Natural killer cell treated with Interleukin-12 subunit alpha and Interleukin-12 subunit beta and Interleukin-15 and Interleukin-18, amount 100 ng/mL, for 72 hours (primary cell): ENCODE results near the gene HIF1AN. TPM values are rescaled to one million over a fixed set of nuclear protein-coding genes. Genes with fewer than 3 reads are reported as not detected.

Experiments
- ATAC-seq, 2 donors: fragments of 150-1000 bp; cut with Tn5 transposase in 1 of 2; sonication (Bioruptor Pico), chemical (Tn5 transposase) in 1 of 2; 2 replicates each; pipeline ENCODE4 v1.10.0; 2021
- DNase-seq: peaks from one replicate; pipeline ENCODE4 v3.0.0; 2022; ENCODE audit warnings: low spot score
- H3K27ac Mint-ChIP-seq, 2 donors: 1 replicate in 1 of 2; 2 replicates in 1 of 2; pipeline ENCODE4 v1.8.0; 2022; ENCODE audit warnings: mixed read lengths in 2 of 2, mild to moderate bottlenecking in 1 of 2, moderate library complexity in 1 of 2
- H3K27me3 Mint-ChIP-seq, 2 donors: 1 replicate in 1 of 2; 2 replicates in 1 of 2; pipeline ENCODE4 v1.8.0; 2022; ENCODE audit warnings: mixed read lengths in 2 of 2
- H3K36me3 Mint-ChIP-seq: one replicate; pipeline ENCODE4 v1.8.0; 2022; ENCODE audit warnings: mixed read lengths
- H3K4me1 Mint-ChIP-seq, 2 donors: 1 replicate in 1 of 2; 2 replicates in 1 of 2; pipeline ENCODE4 v1.8.0; 2022; ENCODE audit warnings: low read depth in 2 of 2, mixed read lengths in 2 of 2, mild to moderate bottlenecking in 1 of 2
- H3K4me3 Mint-ChIP-seq: one replicate; pipeline ENCODE4 v1.8.0; 2022; ENCODE audit warnings: mixed read lengths
- H3K9me3 Mint-ChIP-seq: 2 replicates; pipeline ENCODE4 v1.8.0; 2022; ENCODE audit warnings: mixed read lengths
- total RNA-seq, 2 donors: library from RNA; stranded (reverse); gene quantifications; one replicate each; pipeline ENCODE4 v1.2.3, GENCODE V29; 2022

Gene HIF1AN
- total RNA-seq, 2 donors from 2014 or later, result 49.2 to 57.6 TPM

GRCh38 chr10:100586959-100587358 lies 51.2 kb downstream of the HIF1AN start:
- DNase-seq, result no peak
- Mint-ChIP-seq H3K4me1 (no peaks in the 10 kb centered on the region), H3K36me3 (no peaks in the 10 kb centered on the region), H3K27ac (no peak overlapping the region), H3K27me3 (peaks cover 50 to 72% of the 10 kb centered on the region in 2 donors), H3K4me3 (no peak overlapping the region), H3K9me3 (no peaks in the 10 kb centered on the region)
- ATAC-seq, result no peak

DNA sequence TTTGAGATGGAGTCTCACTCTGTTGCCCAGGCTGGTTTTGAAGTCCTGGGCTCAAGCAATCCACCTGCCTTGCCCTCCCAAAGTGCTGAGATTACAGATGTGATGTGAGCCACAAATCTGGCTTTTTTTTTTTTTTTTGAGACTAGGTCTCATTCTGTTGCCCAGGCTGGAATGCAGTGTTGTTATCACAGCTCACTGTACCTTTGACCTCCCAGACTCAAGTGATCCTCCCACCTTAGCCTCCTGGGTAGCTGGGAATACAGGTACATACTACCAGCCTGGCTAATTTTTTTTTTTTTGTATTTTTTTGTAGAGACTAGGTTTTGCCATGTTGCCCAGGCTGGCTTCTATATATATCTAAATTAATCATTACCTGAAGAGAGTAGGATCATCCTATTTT lies 62.4 kb downstream of the HIF1AN start:
- Mint-ChIP-seq H3K9me3 (no peaks in the 10 kb centered on the region), H3K27me3 (peaks cover 7 to 17% of the 10 kb centered on the region in 2 donors), H3K27ac (no peak overlapping the region), H3K4me1 (no peaks in the 10 kb centered on the region), H3K4me3 (no peak overlapping the region), H3K36me3 (no peaks in the 10 kb centered on the region)
- DNase-seq, result no peak
- no peak for ATAC-seq

DNA sequence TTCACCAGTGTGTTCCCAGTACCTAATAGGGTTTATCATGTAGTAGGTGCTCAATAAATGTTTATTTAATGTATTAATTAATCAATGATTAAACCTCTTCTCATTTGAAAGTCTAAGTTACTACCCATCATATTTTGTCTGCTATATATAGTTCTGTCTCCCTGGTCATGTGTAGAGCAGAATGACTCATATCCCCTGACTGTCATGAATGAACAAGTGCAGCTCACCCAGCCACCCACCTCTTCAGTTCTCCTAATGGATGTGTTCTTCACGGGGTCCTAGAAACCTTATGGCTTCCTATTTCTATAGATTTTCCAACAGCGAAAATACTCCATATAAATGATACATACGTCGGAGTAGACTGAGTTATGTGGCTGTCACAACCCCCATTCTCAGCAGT lies 64.5 kb downstream of the HIF1AN start:
- no peaks in the 10 kb centered on the region for H3K4me1 Mint-ChIP-seq
- H3K9me3 Mint-ChIP-seq, result no peaks in the 10 kb centered on the region
- peaks cover 12 to 18% of the 10 kb centered on the region in 2 donors for H3K27me3 Mint-ChIP-seq
- H3K27ac Mint-ChIP-seq, result no peak overlapping the region
- no peak overlapping the region for H3K4me3 Mint-ChIP-seq
- DNase-seq, result no peak
- peaks cover 3% of the 10 kb centered on the region for H3K36me3 Mint-ChIP-seq
- no peak for ATAC-seq

- DNase-seq, result no peak
- ATAC-seq, result peak in 1 of 2 donors; percentile 57
- H3K27me3 Mint-ChIP-seq, result peaks cover 36 to 52% of the 10 kb centered on the region in 2 donors
Measured at GRCh38 chr10:100607439-100607838, 71.7 kb downstream of the HIF1AN start.

More at GRCh38 chr10:100607439-100607838, 71.7 kb downstream of the HIF1AN start:
- peaks cover 5% of the 10 kb centered on the region for H3K36me3 Mint-ChIP-seq
- H3K4me1 Mint-ChIP-seq, result no peaks in the 10 kb centered on the region
- H3K4me3 Mint-ChIP-seq, result no peak overlapping the region
- no peak overlapping the region for H3K27ac Mint-ChIP-seq
- H3K9me3 Mint-ChIP-seq, result no peaks in the 10 kb centered on the region

Other genes with a start within 250 kb of the HIF1AN start
- 10 to 100 TPM; 40.5 to 47.3 TPM for gene BLOC1S2, start 249.3 kb upstream of the HIF1AN start, total RNA-seq
- not detected for gene PKD2L1, start 205.7 kb upstream of the HIF1AN start, total RNA-seq
- 10 to 100 TPM; 51.4 to 80.1 TPM for gene SCD, start 188.7 kb upstream of the HIF1AN start, total RNA-seq
- not detected for gene WNT8B, start 72.9 kb upstream of the HIF1AN start, total RNA-seq
- 10 to 100 TPM; 22.7 to 62.2 TPM for gene SEC31B, start 16.1 kb upstream of the HIF1AN start, total RNA-seq
- 100 to 1,000 TPM; 165 to 209 TPM for gene NDUFB8, start 6.1 kb upstream of the HIF1AN start, total RNA-seq
- not detected for gene PAX2, start 209.6 kb downstream of the HIF1AN start, total RNA-seq